Lower leg skin (tissue), 3 donors: ENCODE measurements around the gene SLC22A16.

Experiments
- CTCF ChIP-seq, 3 donors: fragments of 450-650 bp; IDR thresholded peaks; one replicate each; pipeline ENCODE4 v1.5.1; 2016; ENCODE audit warnings: antibody characterized with exemption in 3 of 3, mild to moderate bottlenecking in 3 of 3, moderate library complexity in 2 of 3
- POLR2A ChIP-seq, 2 donors: fragments of 450-650 bp; IDR thresholded peaks; one replicate each; pipeline ENCODE4 v1.6.1; 2016 to 2017; ENCODE audit warnings: antibody characterized with exemption in 2 of 2, mild to moderate bottlenecking in 1 of 2, moderate library complexity in 1 of 2

- TF ChIP-seq POLR2A (IDR thresholded peaks at IDR 0.05) (no peak), CTCF (IDR thresholded peaks at IDR 0.05) (no peak)
Observed at GRCh38 chr6:110459137-110459536, 17.3 kb downstream of the SLC22A16 start.
